ENCODE results near the gene PHF20. TPM values are rescaled to one million over a fixed set of nuclear protein-coding genes. Genes with fewer than 3 reads are reported as not detected.

PHF20 gene
- polyA plus RNA-seq, result 139 and 149 TPM in 2 replicates

DNA sequence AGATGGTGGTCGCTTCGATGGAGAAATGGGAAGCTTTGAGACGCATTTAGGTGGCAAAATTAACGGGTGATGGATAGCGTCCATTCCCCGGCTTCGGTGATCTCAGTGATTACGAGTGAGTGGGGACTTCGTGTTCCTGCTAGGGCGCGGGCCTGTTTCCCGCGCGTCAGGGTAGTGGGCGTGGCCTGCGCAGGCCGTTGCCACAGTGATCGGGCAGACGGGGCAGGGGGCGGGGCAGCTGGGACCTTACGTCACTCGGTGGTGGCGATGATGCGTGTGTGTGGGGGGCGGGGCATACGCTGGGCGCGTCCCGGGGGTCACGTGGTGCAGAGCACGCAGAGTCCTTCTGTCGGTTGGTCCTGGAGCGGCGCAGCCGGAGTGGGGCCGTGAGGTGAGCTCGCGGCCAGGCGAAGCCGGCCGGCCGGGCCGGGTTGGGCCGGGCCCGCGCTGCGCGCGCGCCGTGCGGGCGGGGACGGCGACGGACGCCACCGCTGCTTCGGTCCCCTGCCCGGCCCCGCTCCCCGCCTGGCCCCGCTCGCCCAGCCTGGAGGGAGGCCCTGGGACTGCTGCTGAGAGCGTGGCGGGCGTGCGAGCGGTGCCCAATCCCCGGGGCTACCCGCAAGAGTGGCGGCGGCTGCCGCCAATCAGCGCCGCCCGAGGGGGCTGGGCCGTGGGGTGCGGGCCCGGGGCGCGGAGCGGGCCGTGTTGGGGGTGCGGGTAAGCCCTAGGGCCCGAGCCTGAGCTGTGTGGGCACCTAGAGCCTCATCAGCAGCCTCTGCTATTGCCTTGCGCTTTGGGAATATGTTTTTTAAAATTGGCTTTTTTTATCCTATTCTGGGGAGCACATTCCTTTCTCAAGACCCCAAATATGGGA, at the start of gene PHF20:
Gene PHF20, plus strand, starts transcription at position 327 of the 874 bp plus-strand sequence. CDS start 29,508 bp downstream, outside the sequence.

DNA sequence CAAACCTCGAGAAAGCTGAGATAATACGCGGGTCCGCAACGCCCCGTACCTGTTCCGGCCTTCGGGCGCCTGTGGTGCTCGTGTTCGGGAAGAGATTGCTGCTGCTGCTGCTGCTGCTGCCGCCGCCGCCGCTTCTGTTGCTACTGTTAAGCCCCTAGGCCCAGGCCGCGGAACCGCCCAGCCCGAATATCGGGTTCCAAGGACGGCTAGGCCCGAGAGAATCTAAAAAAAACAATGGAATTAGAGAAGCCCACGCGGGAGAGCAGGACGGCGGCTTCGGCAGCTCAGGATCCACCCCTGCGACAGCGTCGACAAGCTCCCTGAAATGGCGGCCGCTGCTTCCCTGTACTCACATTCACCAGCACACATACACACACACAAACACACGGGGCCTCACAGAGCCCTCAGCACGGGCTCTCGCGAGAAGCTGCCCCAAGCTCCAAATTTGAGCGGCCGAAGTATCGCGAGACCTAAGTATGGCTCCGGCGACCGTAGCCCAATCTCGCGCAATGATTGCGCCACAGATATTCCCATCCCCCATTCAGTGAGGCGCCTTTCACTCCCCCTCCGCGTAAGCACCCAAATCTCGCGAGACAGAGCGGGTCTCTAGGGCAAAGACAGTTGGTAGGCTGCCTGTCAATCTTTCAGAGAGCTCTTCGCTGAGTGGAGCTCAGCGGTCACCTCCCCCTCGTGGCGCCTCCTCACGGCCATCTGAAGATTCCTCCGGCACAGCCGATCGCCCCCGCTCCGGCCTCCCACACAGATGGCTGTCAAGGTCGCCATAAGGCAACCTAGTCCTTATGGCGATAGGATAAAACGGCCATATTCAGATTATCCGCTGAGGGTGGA, 29.7 kb upstream of the PHF20 start, which contains the start of gene RBM39:
Gene RBM39, minus strand, starts transcription at position 369 of the 849 bp plus-strand sequence. CDS start 1,386 bp downstream, outside the sequence.

DNA sequence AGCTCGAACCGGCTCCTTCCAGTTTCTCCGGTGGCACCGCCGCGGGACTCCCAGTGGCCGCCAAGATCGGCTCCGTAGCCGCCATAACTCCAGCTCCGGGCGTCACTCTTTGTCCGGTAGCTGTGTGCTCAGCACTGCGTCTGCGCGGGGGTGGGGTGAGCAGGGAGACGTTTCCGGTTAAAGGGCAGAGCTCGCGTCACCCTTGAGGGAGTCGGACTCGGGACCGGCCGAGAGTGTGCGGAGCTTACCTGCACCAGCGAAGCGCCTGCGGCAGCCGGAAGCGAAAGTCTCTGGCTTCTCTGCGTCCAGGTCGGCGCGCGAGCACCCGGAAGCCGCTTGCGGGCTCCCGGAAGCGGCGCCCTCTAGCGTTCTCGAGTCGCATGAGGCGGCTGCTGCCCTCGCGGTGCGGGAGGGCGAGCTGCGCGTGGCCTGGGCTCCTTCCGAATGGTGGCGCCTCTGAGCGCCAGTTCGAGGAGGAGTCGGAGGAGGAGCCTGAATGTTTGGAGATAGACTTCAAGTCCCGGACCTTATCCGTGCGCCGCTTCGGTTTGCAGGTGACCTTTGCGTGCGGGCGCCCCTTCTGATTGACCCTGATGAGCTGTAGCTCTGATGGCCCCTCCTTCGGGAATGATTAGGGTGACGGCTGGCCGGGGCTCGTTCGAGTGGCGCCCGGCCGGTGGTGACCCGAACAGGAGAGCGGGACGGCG, 182.5 kb downstream of the PHF20 start, which contains the start of gene SCAND1:
Gene SCAND1, minus strand, starts transcription at position 303 of the 707 bp plus-strand sequence. Its CDS starts 218 bp downstream, at position 85.

GRCh38 chr20:35967979-35968640, 196.3 kb downstream of the PHF20 start, which contains the start of gene CNBD2:
Gene CNBD2 (plus strand): TSS chr20:35968590. CDS start chr20:35968763, 173 bp downstream.

Other genes with a start within 250 kb of the PHF20 start
- not detected in 2 replicates for gene C20orf173, start 242.4 kb upstream of the PHF20 start, polyA plus RNA-seq
- gene ERGIC3, start 229.9 kb upstream of the PHF20 start, polyA plus RNA-seq, result 146 and 164 TPM in 2 replicates
- not detected in 2 replicates for gene SPAG4, start 156.2 kb upstream of the PHF20 start, polyA plus RNA-seq
- 61.0 and 64.9 TPM in 2 replicates for gene CPNE1, start 107.1 kb upstream of the PHF20 start, polyA plus RNA-seq
- 5.4 and 5.5 TPM in 2 replicates for gene RBM12, start 107.1 kb upstream of the PHF20 start, polyA plus RNA-seq
- 61.6 and 97.9 TPM in 2 replicates for gene NFS1, start 72.7 kb upstream of the PHF20 start, polyA plus RNA-seq
- gene ROMO1, start 72.6 kb upstream of the PHF20 start, polyA plus RNA-seq, result 384 and 446 TPM in 2 replicates
- 121 and 138 TPM in 2 replicates for gene RBM39, start 29.8 kb upstream of the PHF20 start, polyA plus RNA-seq
- 1.2 and 1.7 TPM in 2 replicates for gene SCAND1, start 182.5 kb downstream of the PHF20 start, polyA plus RNA-seq
- gene CNBD2, start 196.6 kb downstream of the PHF20 start, polyA plus RNA-seq, result 0.91 and 1.9 TPM in 2 replicates